GM15510 (cell line): Measurements from ENCODE around the gene ZNF608.

Experiments used
- POLR2A ChIP-seq: IDR thresholded peaks from 3 replicates; pipeline ENCODE4 v1.6.1; 2011; ENCODE audit warnings: borderline replicate concordance; ENCODE audit not compliant: insufficient read length; ENCODE audit errors: extremely low read depth

ZNF608 gene

DNA sequence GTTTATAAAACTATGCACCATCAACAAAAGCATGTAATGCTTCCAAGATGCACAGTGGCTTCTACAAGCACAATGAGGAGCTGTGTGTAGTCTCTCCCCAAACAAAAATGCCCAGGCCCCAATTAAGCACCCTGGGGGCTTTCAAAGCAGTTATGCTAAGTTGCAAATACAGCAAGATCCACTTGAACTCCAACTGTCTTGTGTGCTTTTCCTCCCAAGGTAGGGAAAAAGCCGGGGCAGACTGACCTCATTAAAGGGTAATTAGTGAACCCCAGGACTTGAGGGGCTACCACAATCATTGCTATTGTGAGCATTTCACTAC lies 13.1 kb downstream of the ZNF608 start:
- no peak for TF ChIP-seq POLR2A

GRCh38 chr5:124732428-124733328 lies 13.8 kb downstream of the ZNF608 start:
- TF ChIP-seq POLR2A: no peak

DNA sequence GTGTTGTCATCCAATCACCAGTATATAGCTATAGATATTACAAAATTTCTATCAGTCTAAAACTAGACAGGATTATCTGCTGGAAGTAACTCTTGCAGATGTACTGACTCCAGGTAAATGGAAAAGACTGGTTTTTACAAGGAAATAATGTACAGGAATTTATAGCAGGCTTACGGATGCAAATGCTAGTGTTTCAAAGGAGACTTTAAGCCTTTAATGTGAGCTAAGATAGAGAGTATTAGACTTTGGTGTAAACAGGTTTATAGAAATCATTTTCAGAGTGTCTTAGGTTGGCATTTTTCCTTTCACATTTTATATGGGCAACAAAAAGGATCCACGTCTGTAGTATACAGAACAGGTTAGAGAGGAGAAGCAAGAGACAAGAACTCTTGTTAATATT lies 16.1 kb downstream of the ZNF608 start:
- TF ChIP-seq POLR2A: no peak

DNA sequence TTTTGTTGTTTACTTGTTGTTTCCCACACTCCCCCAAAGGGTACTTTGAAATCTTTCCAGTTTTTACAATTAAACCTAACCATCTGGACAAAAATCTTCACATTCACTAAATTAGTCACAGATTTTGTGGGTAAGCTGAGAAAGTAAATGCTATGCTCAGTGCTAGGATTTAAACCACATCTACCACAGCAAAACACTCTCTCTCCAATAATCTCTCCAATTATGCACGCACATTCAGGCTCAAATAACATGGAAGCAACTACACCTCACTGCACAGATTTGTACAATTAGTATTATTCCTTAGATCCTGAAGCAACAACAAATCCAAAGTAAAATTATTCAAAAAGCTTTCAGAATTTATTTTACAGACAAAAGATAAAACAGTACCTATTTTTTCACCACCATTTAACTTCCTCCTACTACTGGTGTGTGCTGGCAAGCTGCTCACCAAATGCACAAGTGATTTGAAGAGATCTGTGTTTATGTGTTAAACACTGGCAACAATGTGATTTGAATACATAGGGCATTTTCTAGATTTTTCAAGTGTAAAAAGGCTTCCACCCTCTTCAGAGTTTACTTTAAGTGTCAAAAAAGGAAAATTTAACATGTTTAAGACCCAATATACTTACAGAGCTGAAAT lies 16.6 kb downstream of the ZNF608 start:
- no peak for TF ChIP-seq POLR2A

- TF ChIP-seq POLR2A: no peak
Observed at GRCh38 chr5:124728968-124729332, 17.5 kb downstream of the ZNF608 start.

DNA sequence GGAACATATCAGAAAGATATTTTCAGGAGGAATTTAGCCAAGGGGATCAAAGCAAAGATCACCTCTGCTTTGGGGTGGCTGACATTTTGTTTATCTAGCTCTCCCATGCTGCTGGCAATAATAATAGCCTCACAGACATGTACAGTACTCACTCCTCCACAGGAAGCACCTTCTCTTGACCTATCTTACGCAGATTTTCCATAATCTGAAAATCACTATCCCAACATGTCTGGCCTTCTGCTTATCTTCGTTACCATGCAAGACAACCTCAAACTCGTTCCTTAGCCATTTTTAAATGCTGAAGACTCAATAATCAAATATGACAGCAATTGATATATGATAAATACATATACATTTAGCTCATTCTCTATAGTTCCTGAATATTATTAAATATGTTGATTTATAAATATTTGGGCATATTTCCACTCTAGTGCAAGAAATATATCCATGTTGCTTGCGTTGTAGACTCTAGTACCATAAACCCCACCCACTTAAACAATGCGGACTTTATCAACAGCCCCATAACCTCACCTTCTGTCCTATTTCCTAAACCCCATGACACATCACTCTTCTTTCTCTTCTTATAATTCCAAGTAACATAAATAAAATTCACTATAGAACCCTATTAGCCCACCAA lies 18.0 kb downstream of the ZNF608 start:
- TF ChIP-seq POLR2A: no peak

DNA sequence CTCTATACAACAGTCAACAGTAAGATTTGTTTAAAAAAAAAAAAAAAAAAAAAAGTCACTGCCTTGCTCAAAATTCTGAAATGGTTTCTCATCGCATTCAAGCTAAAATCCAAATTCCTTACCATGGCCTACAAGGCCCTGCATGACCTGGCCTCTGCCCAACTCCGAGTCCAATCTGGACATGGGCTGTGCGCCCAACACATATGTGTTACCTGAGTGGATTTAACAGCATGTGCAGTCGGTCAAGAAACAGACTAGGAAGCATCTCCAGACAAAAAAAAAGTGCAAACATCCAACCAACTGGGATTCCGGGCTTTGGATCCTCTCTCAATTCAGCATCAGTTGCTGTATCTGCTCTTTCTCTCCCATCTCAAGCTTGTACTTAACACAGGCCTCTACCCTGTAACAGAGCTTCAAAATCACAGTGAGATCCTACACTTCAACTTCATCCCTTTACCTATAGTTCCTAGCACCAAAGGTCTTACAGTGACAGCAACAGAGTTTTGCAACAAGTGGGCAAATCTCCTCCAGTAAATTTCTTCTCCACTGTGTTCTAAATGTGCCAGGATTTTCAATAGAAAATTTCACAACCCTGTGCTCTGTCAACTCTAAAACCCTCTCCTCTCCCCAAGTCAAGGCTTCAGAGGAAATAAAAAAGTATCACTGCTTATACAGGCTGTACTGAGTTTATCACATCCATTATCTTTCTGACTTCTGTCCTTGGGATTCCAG lies 19.6 kb downstream of the ZNF608 start:
- no peak for TF ChIP-seq POLR2A

- TF ChIP-seq POLR2A: no peak
Observed at GRCh38 chr5:124725622-124726258, 20.7 kb downstream of the ZNF608 start.

GRCh38 chr5:124725040-124725434 lies 21.4 kb downstream of the ZNF608 start:
- no peak for TF ChIP-seq POLR2A

- no peak for TF ChIP-seq POLR2A
Observed at GRCh38 chr5:124724357-124725039, 21.9 kb downstream of the ZNF608 start.

DNA sequence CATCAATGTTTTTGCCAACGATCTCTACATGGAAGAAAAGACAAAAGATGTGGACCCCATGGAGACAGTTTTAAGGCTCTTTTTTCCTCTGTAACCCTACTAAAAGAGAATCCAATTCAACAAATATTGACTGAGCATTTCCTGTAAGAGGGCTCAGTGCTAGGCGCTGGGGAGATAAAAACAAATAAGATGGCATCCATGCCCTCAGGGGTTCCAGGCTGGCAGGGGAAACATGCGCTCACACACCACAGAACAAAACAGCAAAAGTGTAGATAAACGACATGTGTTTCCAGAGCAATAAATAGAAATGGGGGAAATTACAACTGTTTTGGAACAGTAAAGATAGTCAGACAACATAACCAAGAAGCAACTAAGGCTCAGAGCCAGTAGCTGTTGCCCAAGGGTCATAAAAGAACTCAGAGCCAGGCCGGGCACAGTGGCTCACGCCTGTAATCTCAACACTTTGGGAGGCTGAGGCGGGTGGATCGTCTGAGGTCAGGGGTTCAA lies 25.2 kb downstream of the ZNF608 start:
- TF ChIP-seq POLR2A: no peak

DNA sequence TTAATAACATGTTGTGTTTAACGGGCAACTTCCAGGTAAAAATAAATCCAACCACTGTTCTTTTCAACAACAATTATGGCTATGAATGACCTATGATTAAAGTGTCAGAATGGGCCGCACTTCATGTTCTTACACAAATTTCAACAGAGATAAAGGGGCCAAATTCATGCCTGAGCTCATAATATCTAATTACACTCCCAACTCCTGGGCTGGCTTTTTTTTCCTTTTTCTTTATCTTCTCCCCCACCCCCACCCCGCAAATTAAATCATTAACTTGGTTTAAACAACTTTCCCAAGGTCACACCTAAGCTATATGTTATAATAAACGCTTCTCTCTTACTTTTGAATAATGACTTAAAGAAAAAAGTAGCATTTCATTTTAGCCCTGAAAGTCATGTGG lies 25.8 kb downstream of the ZNF608 start:
- no peak for TF ChIP-seq POLR2A

DNA sequence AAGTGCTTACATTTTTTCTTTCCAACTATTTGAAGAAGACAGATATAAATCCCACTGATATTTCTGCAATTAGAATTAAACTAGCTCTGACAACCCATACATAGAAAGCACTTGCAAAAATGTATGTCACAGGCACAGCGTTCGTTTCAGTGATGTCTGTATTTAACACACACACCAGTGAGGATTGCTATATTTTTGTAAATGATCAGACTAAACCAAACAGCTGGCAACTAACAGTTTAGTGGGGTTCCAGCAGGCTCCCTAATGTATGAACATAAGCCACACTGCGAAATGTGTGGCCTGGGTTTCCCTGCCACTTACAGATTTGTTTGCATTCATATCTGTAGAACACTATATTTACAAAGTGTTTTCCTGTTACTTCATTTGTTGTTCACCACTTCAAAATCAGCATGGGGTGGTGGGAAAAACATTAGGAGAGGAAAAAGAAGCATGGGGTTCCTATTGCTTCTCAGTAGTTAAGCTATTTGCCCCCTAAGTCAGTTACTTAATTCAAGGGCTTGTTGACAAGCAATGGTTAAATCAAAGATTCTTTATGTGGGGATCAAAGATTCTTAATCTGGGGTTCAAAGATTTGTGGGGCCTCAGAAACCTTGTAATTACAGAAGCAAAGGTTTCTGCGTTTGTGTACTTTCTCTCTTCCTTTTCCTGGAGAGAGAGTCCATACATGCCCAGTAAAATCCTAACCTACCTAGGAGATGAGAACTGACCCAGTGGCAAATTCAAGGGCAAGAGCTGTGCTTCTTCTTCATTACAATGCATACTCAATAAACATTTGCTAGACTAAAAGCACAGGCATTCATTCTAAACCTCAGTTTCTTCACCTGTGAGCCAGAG lies 27.1 kb downstream of the ZNF608 start:
- TF ChIP-seq POLR2A: no peak
